SKM-1 (cell line): ENCODE measurements around the gene SDHA.
"Not testable (repeated sequence)": the region's sequence is repeated elsewhere in the genome, so short reads cannot be mapped to it uniquely, and the experiment has no call there.

Experiments
- DNase-seq: peaks from one replicate; lab custom pipeline; 2025; ENCODE audit not compliant: unreplicated experiment; lab: John Stamatoyannopoulos, UW

Gene SDHA

DNA sequence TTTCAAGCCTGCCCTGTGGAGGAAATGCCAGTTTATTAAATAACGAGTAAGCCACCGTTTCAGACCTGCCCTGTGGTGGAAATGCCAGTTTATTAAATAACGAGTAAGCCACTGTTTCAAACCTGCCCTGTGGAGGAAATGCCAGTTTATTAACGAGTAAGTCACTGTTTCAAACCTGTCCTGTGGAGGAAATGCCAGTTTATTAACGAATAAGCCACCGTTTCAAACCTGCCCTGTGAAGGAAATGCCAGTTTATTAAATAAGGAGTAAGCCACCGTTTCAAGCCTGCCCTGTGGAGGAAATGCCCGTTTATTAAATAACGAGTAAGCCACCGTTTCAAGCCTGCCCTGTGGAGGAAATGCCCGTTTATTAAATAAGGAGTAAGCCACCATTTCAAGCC is 33.9 kb downstream of the SDHA start:
- DNase-seq: not testable (repeated sequence)

DNA sequence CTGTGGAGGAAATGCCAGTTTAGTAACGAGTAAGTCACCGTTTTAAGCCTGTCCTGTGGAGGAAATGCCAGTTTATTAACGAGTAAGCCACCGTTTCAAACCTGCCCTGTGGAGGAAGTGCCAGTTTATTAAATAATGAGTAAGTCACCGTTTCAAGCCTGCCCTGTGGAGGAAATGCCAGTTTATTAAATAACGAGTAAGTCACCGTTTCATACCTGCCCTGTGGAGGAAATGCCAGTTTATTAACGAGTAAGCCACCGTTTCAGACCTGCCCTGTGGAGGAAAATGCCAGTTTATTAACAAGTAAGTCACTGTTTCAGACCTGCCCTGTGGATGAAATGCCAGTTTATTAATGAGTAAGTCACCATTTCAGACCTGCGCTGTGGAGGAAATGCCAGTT is 34.4 kb downstream of the SDHA start:
- DNase-seq: no peak

DNA sequence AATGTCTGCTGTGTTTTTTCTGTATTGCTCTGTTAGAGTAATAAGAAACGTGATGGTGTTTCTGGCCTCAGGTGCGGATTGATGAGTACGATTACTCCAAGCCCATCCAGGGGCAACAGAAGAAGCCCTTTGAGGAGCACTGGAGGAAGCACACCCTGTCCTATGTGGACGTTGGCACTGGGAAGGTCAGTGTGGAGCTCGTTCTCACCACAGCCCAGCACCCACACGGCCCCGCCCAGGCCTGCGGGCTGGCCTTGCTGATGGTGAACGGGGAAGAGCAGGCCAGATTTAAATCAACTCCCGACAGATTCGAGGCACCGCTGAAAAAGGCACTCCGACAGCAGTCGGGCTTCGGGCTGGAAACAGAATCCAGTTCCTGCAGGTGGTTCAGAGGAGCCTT is 36.2 kb downstream of the SDHA start:
- DNase-seq: not testable (repeated sequence)

GRCh38 chr5:255116-255515 is 37.0 kb downstream of the SDHA start:
- not testable (repeated sequence) for DNase-seq

DNA sequence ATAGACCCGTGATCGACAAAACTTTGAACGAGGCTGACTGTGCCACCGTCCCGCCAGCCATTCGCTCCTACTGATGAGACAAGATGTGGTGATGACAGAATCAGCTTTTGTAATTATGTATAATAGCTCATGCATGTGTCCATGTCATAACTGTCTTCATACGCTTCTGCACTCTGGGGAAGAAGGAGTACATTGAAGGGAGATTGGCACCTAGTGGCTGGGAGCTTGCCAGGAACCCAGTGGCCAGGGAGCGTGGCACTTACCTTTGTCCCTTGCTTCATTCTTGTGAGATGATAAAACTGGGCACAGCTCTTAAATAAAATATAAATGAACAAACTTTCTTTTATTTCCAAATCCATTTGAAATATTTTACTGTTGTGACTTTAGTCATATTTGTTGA is 38.2 kb downstream of the SDHA start:
- not testable (repeated sequence) for DNase-seq

- DNase-seq: no peak
Measured at GRCh38 chr5:257148-257547, 39.0 kb downstream of the SDHA start.

DNA sequence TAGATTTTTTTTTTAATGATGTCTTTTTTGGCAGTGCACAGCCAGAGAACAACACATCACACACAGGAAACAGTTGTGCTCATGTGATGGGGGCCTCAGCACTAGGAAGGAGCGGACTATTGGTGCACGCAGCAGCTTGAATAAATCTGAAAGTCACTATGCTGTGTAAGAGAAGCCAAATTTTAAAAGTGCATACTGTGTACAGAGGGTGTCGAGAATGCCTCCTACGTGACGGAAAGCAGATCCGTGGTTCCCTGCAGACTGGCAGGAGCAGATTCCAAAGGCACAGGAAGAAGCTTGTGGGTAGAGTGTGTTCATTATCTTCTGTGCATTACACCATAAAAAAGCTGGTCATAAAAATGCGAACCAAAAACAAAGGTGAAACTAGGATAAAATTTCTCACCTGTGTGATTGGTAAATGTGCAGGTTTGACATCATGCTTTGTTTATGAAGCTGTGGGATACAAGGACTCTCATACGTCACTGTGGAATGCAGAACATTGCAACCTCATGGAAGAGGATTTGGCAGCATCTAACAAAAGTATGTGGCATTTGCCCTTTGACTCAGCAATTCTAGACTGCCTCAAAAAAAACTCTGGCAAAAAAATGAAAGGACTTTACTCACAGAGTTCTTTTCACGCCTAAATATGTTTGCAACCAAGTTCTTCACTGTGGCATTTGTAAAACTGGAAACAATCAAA is 45.3 kb downstream of the SDHA start:
- DNase-seq: not testable (repeated sequence)

DNA sequence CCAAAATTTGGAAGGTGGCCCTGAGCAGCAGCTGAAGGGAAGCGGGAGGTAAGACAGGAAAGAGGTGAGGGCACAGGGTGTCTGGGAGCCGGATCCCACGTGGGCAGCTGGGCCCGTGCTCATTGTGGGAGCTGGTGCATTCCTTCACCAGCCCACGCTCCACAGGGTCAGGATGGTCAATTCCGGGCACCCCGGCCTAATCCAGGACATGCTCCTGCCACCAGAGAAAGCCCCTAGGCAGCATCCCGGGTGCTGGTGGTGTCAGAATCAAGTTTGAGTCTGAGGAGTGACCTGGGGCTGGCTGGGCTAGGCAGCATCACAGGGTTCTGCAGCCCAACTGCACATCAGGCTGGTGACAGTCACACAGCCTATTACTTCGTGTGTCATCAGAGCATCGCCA is 46.2 kb downstream of the SDHA start:
- no peak for DNase-seq

DNA sequence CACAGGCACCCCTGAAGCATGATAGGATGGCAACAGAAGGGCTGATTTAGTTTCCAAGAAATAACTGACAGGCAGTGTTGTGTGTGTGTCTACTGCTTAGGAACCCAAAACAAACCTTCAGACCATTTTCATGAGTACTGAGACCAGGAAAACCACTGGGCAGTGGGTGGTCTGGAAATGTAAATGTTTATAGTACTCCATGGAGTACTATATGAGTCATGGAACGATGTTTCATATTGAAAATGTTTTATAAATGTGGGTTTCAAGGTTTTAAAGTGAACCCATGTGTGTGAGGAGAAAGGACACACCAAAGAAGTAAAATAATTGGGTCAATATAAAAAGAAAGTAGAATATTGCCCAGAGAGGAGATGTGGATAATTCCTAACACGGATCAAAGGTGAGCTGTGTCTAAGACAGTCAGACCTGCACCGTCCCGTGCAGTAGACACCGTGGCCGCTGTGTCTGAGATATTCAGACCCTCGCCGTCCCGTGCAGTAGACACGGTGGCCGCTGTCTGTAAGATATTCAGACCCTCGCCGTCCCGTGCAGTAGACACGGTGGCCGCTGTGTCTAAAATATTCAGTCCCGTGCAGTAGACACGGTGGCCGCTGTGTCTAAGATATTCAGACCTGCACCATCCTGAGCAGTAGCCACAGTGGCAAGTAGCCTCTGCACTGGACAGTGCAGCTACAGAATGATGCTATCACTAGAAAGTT is 48.3 kb downstream of the SDHA start:
- not testable (repeated sequence) for DNase-seq

DNA sequence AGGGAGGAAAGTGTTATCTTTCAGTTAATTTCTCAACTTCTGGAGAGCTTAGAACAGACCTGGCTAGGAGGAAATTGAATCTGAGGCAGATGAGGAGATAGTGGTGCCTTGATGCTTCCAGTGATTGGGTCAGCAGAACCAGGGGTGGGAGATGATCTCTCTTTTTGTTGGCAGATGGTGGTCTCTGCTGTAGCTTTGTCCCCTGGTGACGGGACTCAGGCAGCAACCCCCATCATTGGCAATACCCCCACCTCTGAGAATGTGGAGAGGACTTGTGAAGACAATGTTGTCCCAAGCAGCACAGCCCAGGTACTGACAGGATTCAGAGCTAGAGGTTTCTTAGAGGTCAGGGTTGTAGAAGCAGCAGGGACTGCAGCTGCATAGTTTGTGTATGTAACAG is 49.6 kb downstream of the SDHA start:
- no peak for DNase-seq

- DNase-seq: no peak
Measured at GRCh38 chr5:270340-270739, 52.2 kb downstream of the SDHA start.

DNA sequence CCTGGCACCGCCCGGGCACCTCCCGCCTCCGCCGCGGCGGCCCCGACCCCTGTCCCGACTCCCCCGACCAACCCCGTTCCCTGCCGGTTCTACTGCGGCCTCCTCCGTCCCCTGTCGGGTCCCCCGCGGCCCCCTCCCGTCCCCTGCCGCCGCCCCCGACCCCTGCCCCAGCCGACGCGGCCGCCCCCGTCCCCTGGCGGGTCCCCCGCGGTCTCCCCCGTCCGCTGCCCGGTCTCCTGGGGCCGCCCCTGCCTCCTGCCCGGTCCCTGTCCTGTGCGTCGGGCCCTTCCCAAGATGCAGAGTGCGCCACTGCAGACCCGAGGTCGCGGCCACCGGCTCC is 53.7 kb downstream of the SDHA start:
- DNase-seq: not testable (repeated sequence)

- DNase-seq: not testable (repeated sequence)
Measured at GRCh38 chr5:273091-273490, 55.0 kb downstream of the SDHA start.

- not testable (repeated sequence) for DNase-seq
Measured at GRCh38 chr5:273491-273890, 55.4 kb downstream of the SDHA start.

GRCh38 chr5:274346-274745 is 56.2 kb downstream of the SDHA start:
- not testable (repeated sequence) for DNase-seq

- DNase-seq: no peak
Measured at GRCh38 chr5:278646-279045, 60.5 kb downstream of the SDHA start.

DNA sequence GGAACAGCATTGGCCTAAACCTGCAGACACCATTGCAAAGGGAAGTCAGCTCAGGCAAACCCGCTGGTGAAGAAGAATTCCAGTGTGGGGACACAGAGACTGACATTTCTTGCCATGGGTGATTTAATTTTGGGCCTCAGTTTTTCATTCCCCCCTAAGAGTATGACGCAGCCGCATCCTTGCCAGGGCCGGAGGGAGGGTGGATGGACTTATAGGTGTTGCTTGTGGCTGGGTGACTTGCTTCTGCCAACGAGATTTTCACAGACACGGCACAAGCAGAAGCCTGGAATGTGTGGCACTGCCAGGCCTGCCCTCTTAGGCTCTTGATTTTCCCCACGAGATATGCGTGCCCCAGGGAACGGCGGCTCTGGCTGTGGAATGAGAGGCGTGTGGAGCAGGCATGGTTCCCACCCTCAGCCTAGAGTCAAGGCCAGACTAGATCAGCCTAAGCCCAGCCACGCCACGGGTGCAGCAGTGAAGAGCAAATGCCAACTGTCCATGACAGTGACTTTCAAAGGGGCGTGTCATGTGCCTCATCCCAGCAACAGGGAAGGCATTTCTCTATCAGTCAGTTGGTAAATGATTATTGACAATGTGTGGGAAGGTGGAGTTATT is 61.0 kb downstream of the SDHA start:
- not testable (repeated sequence) for DNase-seq

GRCh38 chr5:285991-286557 is 68.0 kb downstream of the SDHA start:
- no peak for DNase-seq

DNA sequence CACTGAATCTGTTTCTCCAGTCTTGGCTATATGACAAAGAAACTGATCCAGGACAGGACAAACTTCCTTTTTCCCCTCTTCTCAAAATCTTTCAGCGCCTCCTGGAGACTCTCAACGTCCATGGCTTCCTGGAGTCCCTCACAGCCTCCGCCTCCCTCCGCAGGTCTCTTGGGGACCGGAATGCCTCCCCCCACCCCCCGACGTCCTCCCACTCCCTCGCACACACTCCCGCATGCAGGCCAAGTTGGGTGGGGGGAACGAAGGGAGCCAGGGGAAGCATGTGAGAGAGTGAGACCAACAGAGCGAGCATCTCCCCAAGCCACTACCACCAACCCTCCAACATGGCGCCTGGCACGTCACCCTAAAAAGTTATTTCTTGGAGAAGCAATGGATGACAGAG is 72.1 kb downstream of the SDHA start:
- DNase-seq: not testable (repeated sequence)

GRCh38 chr5:291345-291744 is 73.2 kb downstream of the SDHA start:
- not testable (repeated sequence) for DNase-seq

DNA sequence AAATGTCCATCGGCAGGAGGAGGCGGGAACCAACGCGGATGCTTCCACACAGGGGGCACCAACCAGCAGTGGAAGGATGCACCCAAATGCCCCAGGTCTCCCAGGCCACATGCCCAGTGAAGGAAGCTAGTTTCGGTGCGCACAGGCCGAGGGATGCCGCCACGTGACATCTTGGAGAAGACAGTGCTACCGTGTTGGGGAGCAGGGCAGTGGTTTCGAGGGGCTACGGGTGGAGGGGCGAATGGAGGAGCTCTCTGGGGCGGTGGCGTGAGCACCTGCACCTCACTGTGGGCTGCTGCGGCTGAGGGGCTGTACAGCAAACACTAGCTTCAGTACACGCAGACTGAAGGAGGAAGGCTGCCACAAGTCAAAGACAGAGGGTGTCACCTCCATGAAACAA is 76.7 kb downstream of the SDHA start:
- not testable (repeated sequence) for DNase-seq

GRCh38 chr5:296207-296606 is 78.1 kb downstream of the SDHA start:
- DNase-seq: not testable (repeated sequence)
